Breast epithelium (tissue), 4 donors: ENCODE results near the gene LDLRAP1. TPM values are rescaled to one million over a fixed set of nuclear protein-coding genes. Genes with fewer than 3 reads are reported as not detected.

ENCODE experiments used
- DNase-seq, 2 donors: peaks; one replicate each; pipeline ENCODE4 v3.0.0-alpha.2; 2019; ENCODE audit warnings: low spot score in 2 of 2
- H3K27ac ChIP-seq, 2 donors: fragments of 200-600 bp; sonication (generic) in 1 of 2; one replicate each; pipeline ENCODE4 v1.5.1; 2016 to 2019; ENCODE audit warnings: mild to moderate bottlenecking in 1 of 2
- H3K27me3 ChIP-seq, 2 donors: fragments of 200-600 bp; sonication (generic) in 1 of 2; one replicate each; pipeline versions ENCODE4 v1.5.1 to v1.6.0; 2017 to 2019; ENCODE audit warnings: control low read depth in 1 of 2, mild to moderate bottlenecking in 1 of 2
- H3K36me3 ChIP-seq: fragments of 200-600 bp; one replicate; pipeline ENCODE4 v1.5.1; 2019
- H3K4me1 ChIP-seq, 2 donors: fragments of 200-600 bp; sonication (generic); one replicate each; pipeline ENCODE4 v1.5.1; 2016 to 2019; ENCODE audit warnings: control low read depth in 1 of 2
- H3K4me3 ChIP-seq, 3 donors: fragments of 200-600 bp; sonication (generic); 1 replicate in 2 of 3; 2 replicates in 1 of 3; pipeline ENCODE4 v1.5.1; 2016 to 2019; ENCODE audit warnings: mild to moderate bottlenecking in 3 of 3, moderate library complexity in 2 of 3
- H3K9me3 ChIP-seq, 2 donors: fragments of 200-600 bp; sonication (generic) in 1 of 2; one replicate each; pipeline ENCODE4 v1.5.1; 2016 to 2019; ENCODE audit warnings: control low read depth in 1 of 2
- CTCF ChIP-seq, 3 donors: fragments of 450-650 bp; IDR thresholded peaks; one replicate each; pipeline ENCODE4 v1.5.1; 2016 to 2017; ENCODE audit warnings: antibody characterized with exemption in 3 of 3, mild to moderate bottlenecking in 3 of 3, moderate library complexity in 3 of 3
- POLR2A ChIP-seq: fragments of 450-650 bp; IDR thresholded peaks from one replicate; pipeline ENCODE4 v1.6.1; 2016; ENCODE audit warnings: antibody characterized with exemption, mild to moderate bottlenecking, moderate library complexity
- POLR2AphosphoS5 ChIP-seq, 3 donors: sonication (generic); formaldehyde crosslinking; IDR thresholded peaks; one replicate each; pipeline ENCODE4 v1.6.1; 2017; ENCODE audit warnings: antibody characterized with exemption in 3 of 3
- intact Hi-C: fragments of 100-400 bp; cut with DNase I; formaldehyde crosslinking; loops from one replicate; pipeline ENCODE4 v1.15.1; 2023; ENCODE audit warnings: low total_unique reads
- total RNA-seq, 3 donors: library from RNA; depleted of rRNA; stranded (reverse); fragments of >200 nt; gene quantifications; one replicate each; pipeline ENCODE4 v1.1.0, GENCODE V29; 2016

LDLRAP1 gene
- total RNA-seq, 3 donors from 2014 or later = 10.7 to 17.0 (median 16.5) TPM

DNA sequence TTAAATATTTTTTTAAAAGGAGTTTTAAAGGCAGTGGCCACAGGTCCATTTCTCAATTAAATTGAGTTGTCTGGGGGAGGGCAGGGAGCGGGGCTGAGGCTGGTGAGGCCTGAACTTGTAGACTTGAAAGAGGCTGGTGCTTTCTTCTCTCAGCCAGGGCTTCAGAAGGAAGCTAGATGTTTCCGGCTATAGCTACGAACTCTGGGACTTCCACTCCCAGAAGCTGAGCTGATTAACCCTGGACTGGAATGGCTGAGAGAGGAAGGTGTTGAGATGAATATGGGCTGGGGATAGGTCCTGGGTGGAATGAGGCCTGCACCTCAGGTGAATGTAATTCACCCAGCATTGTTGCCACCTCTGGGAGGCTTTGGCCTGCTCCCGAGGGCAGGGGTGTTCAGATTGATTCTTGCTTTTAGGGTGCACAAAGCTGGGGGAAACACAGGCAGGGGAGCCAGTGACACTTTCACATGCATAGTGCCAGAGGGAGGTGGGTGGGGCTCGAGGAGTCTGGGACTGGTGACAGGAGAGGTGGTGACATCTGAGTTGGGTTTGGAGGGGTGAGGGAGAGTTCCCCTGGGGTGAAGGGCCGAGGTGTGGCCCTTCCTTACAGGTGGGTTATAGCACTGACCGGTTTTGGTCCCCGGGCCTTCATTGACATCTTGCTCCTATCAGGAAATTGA, 18.2 kb downstream of the LDLRAP1 start:
- H3K27ac ChIP-seq = peak overlapping the region; percentile 54 to 74
- H3K36me3 ChIP-seq = no peaks in the 10 kb centered on the region
- TF ChIP-seq POLR2AphosphoS5 (IDR thresholded peaks at IDR 0.05) = no peak
- no peak for TF ChIP-seq POLR2A
- no peak for TF ChIP-seq CTCF (IDR thresholded peaks at IDR 0.05)
- H3K27me3 ChIP-seq = no peaks in the 10 kb centered on the region
- peaks cover 3 to 10% of the 10 kb centered on the region in 2 donors for H3K4me1 ChIP-seq
- DNase-seq = no peak
- no peaks in the 10 kb centered on the region for H3K9me3 ChIP-seq
- intact Hi-C loops = no loop called here
- H3K4me3 ChIP-seq = no peak overlapping the region

GRCh38 chr1:25562101-25562927, 18.9 kb downstream of the LDLRAP1 start:
- intact Hi-C loops = no loop called here
- peak in 1 of 2 donors; percentile 41 for DNase-seq
- H3K27me3 ChIP-seq = no peaks in the 10 kb centered on the region
- H3K9me3 ChIP-seq = no peaks in the 10 kb centered on the region
- H3K4me3 ChIP-seq = no peak overlapping the region
- H3K27ac ChIP-seq = peak overlapping the region; percentile 54 to 74
- peaks cover 3 to 5% of the 10 kb centered on the region in 2 donors for H3K4me1 ChIP-seq
- TF ChIP-seq POLR2A = no peak
- no peak for TF ChIP-seq POLR2AphosphoS5 (IDR thresholded peaks at IDR 0.05)
- no peak for TF ChIP-seq CTCF (IDR thresholded peaks at IDR 0.05)
- H3K36me3 ChIP-seq = no peaks in the 10 kb centered on the region

DNA sequence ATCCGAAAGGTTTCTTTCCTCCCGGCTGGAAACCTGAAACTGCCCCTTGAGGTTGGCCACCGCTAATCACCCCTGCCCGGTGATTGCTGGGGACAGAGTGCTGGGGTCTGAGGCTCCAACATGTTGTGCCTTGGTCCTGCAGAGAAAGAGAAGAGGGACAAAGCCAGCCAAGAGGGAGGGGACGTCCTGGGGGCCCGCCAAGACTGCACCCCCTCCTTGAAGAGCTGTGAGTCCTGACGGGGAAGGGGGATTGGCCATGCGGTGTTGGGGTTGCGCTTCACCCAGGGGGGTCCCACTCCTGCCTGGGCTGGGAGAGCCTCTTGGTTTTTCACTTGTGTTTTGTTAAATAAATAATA, 19.5 kb downstream of the LDLRAP1 start:
- no peak for DNase-seq
- Histone ChIP-seq H3K4me1 (peaks cover 3 to 5% of the 10 kb centered on the region in 2 donors), H3K36me3 (no peaks in the 10 kb centered on the region), H3K9me3 (no peaks in the 10 kb centered on the region), H3K27me3 (no peaks in the 10 kb centered on the region), H3K27ac (peak overlapping the region; percentile 54 to 74), H3K4me3 (no peak overlapping the region)
- intact Hi-C loops = no loop called here
- TF ChIP-seq POLR2AphosphoS5 (IDR thresholded peaks at IDR 0.05) = no peak
- no peak for TF ChIP-seq CTCF (IDR thresholded peaks at IDR 0.05)
- no peak for TF ChIP-seq POLR2A

GRCh38 chr1:25563330-25564215, 20.2 kb downstream of the LDLRAP1 start:
- H3K4me3 ChIP-seq = no peak overlapping the region
- no peaks in the 10 kb centered on the region for H3K27me3 ChIP-seq
- no peak for TF ChIP-seq POLR2A
- TF ChIP-seq POLR2AphosphoS5 (IDR thresholded peaks at IDR 0.05) = no peak
- no peak for TF ChIP-seq CTCF (IDR thresholded peaks at IDR 0.05)
- intact Hi-C loops = no loop called here
- no peaks in the 10 kb centered on the region for H3K36me3 ChIP-seq
- peak overlapping the region; percentile 33 to 40 for H3K27ac ChIP-seq
- H3K9me3 ChIP-seq = no peaks in the 10 kb centered on the region
- H3K4me1 ChIP-seq = peaks cover 8 to 11% of the 10 kb centered on the region in 2 donors
- no peak for DNase-seq
